GOT3 (cell line): ENCODE results near the gene LMNTD2.

Experiments used
- DNase-seq: peaks from one replicate; lab custom pipeline; 2025; ENCODE audit warnings: mixed read lengths; lab: John Stamatoyannopoulos, UW

Gene LMNTD2

DNA sequence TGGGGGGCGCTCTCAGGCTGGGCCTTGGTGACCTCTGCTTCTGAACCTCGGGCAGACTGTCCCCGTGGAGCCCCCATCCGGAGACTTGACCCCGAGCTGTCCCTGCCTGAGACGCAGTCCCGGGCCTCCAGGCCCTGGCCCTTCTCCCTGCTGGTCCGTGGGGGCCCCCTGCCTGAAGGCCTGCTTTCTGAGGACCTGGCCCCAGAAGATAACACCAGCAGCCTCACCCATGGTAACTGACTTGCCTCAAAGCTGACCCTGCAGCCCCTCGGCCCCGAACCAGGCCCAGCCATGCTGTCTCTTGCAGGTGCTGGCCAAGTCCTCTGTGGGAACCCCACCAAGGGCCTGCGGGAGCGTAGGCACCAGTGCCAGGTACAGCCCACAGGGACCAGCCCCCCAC is 8.9 kb downstream of the LMNTD2 start:
- DNase-seq: no peak

DNA sequence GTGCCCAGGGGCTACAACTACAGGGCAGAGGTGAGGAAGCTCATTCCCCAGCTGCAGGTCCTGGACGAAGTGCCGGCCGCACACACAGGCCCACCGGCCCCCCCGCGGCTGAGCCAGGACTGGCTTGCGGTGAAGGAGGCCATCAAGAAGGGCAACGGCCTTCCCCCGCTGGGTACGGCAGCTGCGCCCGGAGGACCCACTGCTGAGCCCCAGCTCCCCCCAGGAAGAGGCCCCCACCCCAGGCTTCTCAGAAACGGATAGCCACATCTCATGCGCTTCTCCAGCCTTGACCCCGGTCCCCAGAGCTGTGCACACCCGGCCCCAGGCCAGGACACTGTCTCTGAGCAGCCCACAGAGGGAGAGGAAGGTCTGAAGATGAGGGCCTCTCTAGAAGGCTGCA is 9.4 kb downstream of the LMNTD2 start:
- DNase-seq: no peak

DNA sequence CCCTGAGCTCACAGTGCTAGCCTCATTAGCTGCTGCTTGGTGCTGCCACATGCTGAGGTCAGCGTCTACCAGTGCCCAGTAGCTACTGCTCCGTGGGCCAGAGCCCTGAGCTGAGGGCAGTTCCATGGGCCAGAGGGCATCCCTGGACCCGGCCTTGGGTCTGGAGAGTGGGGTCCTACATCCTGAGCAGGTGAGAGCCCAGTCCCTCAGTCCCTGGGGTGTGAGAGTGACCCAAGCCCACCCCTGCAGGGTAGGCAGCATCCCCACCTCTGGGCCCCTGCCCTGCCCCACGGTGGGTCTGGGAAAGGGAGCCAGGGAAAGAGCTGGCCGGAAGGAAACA is 9.8 kb downstream of the LMNTD2 start:
- DNase-seq: no peak

DNA sequence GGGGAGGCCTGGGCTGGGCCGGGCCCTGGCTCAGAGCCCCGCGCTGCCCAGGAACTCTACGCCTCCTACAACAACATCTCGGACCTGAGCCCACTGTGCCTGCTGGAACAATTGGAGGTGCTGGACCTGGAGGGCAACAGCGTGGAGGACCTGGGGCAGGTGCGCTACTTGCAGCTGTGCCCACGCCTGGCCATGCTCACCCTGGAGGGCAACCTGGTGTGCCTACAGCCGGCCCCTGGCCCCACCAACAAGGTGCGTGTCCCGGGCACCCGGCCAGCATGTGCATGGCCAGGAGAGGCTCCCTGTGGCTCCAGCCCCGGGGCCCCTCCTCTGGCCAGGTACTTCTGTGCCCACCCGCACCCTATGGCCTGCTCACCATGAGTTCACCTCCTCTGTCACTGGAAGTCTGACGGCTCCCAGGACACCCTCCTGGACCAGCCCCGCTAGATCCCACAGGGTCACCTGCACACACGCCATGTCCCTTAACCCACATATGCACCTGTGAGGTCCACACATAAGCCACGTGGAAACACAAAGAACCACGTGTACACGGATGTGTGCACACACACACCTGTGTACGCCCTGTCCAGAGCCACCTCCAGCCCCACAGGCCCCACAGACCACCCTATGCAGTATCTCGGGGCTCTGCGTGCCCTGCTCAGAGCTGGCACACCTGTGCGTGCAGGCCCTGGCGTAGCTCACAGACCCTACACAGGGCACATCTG is 10.4 kb downstream of the LMNTD2 start:
- DNase-seq: no peak

DNA sequence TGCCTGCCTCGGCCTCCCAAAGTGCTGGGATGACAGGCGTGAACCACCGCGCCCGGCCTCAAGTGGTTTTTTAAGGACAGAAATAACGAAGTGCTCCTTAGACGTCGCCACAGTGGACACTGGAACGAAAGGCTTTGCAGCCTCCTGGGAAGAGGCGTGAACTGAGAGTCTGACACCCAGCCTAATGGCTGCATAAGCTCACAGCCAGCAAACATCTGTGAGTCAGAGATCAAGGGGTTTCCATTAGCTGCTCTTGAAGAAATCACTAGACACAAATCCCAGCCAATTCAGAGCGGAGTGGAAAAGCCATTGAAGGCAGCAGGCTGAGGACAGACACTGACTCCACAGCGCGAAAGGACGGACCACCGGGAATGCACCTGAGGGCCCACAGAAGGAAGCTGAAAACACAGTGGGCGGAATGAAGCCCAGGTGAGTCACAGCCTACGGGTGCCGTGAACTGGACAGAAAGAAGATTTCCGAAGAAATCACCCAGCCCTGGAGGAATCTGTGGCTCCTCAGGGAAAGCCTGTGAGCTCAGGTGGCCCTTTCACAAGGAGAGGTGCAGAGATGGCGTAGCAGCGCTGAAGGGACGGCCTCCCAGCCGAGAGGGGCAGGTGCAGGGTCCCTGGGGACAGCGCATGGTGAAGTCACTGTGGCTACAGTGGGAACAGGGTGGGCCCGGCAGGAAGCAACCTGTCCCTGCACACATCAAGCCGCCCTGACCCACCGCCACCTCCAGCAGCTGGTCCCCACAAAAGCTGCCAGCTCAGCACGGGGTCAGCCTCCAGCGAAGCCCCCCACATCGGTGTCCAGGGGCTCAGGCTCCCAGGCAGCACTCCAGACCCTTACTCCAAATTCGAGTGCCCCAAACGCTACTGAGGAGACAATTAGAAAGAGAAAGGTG is 11.6 kb downstream of the LMNTD2 start:
- no peak for DNase-seq

DNA sequence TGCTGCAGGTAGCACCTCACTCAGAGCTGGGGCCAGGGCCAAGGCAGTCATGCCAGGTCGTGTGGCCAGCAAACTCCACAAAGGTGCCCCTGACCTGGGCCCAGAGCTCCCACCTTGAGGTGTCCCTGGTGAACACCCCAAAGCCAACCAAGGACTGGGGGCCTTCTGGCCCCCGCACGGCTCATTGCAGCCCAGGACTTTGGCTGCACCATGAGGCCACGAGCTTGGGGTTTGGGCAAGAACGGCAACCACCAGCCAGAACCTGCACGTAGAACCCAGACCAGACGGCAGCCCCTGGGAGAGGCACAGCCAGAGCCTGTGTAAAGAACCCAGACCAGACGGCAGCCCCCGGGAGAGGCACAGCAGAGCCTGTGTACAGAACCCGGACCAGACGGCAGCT is 15.4 kb downstream of the LMNTD2 start:
- DNase-seq: no peak

DNA sequence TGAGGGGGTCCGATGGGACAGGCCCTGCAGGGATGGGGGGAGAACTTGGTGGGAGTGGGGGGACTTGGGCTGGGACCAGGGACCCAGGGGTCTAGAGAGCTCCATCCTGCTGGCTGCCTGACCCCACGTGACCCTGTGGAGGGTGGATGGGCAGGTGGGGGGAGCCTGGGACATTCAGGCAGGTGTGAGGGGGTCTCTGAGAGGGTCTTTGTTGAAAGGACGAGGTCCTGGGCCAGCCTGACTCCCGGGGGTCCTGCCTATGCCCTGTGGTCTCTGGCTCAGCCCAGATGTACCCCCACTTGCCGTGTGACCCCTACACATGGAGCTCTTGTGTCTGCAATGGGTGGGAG is 15.7 kb downstream of the LMNTD2 start:
- no peak for DNase-seq

DNA sequence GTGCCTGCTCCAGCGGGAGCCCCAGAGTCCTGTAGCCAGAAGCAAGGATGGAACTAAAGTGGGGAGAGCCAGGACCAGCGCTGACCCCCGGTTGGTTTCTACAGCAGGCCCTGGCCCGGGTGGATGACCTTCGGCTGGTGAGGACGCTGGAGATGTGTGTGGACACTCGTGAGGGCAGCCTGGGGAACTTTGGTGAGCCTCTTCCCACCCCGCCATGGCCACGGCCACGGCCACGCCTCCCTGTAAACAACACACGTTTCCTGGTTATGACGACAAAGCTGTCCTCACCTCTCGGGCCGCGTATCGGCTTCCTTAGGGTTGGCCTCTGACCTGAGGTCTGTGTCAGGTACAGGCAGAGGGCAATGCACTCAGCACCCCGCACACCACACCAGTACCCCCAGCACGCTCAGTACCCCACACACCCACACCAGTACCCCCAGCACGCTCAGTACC is 19.1 kb downstream of the LMNTD2 start:
- DNase-seq: no peak

DNA sequence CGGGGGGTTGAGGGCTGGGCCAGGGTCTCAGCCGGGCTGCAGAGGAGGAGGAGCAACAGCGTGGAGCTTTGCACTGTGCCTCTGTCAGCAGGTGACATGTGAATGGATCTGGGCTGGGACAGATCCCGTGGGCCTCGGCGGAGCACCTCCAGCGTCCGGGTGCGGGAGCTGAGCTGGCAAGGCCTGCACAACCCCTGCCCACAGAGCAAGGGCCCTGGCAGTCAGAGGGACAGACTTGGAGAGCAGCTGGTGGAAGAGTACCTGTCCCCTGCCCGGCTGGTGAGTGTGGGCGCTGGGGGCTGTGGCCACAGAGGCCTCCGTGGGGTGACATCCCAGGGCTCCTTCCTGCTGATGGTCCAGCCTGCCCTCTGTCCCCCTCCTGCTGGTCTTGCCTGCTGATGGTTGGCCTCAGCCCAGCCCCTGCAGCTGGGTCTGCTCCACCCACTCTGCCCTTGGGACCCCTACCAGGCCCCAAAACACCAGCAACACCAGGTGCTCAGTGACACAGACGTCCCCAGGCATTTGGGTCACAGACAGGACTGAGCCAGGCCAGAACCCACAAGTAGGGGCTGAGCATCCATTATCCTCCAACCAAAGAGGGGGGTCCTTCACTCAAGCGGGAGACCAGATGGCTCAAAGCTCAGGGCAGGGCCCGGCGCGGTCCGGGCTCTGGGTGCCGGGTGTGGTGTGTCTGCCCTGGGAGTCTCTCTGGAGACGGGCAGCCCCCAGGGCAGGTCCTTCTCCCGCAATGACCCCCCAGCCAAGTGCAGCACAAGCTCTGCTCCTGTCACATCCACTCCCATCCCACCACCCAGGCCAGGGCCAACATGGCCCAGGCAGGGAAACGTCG is 19.7 kb downstream of the LMNTD2 start:
- no peak for DNase-seq

DNA sequence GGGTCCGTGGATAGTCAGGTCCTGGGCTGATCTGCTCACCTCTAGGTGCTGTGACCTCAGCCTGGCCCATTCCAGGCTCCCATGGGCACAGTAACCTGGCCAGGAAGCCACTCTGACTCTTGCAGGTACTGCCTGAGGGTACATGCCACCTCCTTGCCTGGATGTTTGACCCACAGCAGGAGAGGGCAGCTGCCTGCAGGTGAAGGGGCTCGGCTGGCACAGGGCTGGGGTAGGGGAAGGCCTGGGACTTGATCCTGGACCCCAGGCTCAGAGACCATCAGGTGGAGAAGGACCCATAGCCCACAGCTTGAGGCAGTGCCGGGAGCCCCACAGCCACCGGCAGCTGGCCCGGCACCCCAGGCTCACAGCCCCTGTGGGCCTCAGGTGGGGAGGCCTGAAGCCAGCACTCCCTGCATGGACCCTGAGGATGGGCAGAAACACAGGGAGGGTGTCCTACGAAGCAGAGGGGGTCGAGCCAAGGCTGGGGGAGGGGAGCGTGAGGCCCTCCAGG is 20.5 kb downstream of the LMNTD2 start:
- DNase-seq: no peak

DNA sequence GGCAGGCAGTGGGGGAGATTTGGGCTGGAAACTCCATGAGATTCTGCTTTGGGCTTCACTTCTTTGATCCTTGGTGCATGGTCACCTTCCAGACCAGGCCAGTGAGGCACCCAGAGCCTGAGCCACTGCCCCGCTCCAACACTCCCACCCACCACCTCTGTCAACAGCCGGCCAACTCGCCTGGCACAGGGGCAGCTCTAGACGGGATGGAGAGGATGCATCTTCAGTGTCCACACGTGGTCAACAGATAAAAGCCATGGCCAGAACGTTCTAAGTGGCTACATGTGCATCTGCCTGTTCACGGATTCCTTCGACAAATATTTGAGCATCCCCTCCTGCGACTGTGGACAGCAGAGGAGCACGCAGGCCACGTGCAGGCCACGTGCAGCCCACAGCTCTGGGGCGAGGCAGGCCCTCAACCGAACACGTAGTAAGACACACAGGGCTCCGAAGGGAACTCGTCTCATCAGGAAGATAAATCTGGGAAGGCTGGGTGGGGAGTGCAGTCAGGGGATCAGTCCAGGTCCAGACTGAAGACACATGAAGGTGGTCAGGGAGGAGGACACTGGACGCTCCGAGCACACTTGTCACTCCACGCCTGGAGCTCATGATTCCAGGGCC is 22.0 kb downstream of the LMNTD2 start:
- no peak for DNase-seq

DNA sequence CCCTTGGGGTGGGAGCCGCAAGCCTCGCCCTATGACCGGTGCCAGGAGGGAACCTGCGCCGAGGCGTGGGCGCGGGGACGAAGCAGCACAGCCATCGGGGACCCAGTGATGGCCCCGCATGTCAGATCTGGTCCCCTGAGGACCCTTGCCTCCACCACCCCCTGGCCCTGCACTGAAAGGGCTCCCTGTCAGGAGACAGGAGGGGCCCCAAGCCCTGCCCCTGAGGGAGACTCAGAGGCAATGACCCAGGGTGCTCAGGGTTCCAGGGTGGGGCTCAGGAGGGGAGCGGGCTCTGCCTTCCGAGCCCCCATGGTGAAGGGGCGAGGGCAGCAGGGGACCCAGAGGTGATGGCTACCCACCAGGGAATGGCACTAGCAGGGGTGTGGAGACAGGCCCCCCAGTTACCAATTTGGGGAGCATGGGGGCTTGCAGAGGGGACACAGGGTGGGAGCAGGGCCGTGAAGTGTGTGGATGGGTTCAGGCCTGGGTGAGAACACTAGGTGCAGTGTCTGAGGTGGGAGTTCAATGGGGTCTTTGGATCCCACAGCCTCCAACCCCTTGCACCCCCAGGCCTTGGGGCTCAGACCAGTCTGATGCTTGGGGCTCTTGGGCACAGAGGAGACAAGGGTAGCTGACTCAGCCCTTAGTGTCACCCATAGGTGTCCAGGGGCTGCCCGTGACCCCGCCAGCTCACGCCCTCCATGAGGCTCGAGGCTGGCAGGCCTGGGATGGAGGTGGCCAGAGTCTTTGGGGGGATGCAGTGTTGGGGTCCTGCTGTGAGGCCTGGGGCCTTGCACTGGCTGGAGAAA is 22.7 kb downstream of the LMNTD2 start:
- DNase-seq: no peak

DNA sequence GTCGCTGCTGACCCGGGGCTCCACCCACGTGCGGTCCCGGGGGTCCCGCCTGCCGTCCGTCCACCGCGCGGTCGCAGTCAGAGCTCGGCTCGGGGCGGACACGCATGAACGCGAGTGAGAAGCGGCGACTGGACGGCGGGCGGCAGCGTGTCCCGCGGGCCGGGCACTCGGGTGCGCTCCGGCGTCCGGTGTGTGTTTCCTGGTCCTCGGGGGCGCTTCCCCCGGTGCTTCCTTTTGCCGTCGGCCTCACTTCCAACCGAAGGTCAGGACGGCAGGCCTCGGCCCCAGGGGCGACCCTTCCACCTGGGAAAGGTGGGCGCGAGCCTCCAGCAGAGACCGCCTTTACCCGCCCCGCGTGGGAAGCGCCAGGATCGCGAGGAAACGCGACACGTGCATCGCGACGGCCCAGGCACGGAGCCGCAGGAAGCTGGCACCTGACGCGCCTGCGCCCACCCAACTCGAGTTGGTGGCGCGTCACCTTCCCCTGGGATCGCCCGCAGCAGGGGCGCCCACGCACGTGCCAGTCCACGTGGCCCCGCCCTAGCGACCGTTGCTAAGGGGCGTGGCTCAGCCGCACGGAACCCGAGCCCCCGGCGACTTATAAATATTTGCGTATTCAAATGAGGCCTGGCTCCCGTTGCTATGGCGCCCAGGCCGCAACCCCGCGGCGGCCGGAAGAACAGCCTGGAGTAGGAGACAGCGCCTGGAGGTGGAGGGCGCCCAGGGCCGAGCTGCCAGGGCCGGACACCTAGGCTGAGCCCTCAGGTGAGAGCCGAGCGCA is 23.5 kb downstream of the LMNTD2 start, which contains the start of gene LRRC56:
TSS of gene LRRC56 (plus strand) at position 687 of the 781 bp plus-strand sequence. CDS start 3,158 bp downstream, outside the sequence.
- no peak for DNase-seq

DNA sequence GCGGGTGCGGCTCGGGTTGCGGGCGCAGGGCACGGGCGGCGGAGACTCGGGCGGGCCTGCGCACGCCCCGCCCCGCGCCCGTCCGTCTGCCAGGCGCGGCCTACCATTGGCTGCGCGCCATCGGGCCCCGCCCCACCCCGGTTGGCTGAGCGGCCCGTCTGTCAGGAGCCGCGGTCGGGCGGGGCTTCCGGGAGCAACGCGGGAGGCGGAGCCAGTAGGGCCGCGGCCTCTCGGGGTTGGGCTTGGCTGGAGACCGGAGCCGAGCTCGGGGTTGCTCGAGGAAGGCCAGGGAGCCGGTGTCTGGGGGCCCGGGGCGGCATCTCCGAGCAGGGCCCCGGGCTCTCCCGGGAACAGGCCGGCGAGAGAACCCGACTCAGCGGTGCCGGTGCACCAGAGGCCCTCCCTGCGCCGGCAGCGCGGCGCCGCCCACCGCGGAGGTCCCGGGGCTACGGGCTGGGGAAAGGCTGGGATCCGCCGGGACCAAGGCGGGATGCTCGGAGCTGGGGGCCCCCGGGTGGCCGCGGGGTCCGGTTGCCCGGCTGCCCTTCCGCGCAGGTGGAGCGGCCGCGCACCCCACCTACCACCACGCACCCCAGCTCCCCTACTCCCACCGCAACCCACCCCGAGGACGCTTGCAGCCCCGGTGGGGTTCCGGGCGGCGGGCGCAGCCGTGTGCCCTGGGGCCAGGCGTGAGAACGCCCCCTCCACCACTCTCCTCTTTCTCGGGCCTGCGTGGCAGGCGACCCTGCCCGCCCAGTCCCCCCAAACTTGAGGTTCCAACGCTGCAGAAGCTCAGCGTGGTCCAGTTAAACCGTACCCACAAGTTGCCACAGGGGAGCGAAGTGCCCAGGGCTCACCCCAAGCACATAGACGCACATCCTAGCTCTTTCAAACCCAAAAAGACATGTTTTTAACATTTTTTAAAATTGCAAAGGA is 24.8 kb downstream of the LMNTD2 start, which contains the start of gene HRAS:
TSS of gene HRAS (minus strand) at position 58 of the 936 bp plus-strand sequence.
- DNase-seq: peak; percentile 60

DNA sequence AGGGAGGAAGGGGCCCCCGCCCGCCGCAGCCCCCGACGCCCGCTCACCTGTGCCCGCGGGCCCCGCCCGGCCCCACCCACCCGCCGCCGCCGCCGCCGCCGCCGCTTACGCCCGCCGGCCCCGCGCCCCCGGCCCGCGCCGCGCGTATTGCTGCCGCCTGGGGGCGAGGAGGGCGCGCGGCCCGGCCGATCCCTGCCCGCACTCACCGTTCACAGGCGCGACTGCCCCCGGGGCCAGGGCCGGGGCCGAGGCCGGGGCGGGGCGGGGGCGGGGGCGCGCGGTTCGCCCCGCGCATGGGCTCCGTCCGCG is 25.4 kb downstream of the LMNTD2 start:
- DNase-seq: no peak

DNA sequence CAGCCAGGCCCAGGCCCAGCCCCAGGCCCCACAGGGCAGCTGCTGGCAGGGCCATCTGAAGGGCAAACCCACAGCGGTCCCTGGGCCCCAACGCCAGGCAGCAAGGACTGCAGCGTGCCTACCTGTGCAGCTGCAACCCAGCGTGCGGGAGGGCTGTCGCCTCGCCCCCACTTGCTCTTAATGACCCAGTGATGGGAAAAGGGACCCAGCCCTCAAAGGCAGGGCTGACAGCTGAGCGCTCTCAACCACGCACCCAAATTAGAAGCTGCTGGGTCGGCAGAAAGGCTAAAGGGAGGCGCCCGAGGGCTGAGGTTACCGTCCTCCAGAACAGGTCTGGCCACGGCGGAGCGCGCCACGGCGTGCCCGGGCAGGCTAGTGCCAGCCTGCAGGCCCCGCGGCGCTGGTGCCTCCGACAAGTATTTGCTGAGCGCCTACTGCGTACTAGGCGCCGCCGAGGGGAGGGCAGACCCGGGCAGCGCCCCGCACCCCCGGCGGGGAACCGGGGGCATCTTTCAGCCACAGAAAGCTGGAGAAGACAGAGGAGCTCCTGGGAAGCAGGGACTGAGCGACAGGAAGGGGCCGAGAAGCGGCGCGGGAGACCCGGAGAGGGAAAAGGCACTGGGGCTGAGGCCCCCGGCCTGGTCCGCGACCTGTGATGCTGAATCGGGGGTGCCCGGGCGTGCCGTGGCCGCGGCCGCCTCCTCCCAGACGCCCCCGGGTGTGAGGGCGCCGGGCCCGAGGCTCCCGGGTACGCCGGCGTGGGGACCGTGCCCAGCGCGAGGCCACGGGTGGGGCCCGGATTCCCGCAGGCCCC is 25.9 kb downstream of the LMNTD2 start:
- no peak for DNase-seq

DNA sequence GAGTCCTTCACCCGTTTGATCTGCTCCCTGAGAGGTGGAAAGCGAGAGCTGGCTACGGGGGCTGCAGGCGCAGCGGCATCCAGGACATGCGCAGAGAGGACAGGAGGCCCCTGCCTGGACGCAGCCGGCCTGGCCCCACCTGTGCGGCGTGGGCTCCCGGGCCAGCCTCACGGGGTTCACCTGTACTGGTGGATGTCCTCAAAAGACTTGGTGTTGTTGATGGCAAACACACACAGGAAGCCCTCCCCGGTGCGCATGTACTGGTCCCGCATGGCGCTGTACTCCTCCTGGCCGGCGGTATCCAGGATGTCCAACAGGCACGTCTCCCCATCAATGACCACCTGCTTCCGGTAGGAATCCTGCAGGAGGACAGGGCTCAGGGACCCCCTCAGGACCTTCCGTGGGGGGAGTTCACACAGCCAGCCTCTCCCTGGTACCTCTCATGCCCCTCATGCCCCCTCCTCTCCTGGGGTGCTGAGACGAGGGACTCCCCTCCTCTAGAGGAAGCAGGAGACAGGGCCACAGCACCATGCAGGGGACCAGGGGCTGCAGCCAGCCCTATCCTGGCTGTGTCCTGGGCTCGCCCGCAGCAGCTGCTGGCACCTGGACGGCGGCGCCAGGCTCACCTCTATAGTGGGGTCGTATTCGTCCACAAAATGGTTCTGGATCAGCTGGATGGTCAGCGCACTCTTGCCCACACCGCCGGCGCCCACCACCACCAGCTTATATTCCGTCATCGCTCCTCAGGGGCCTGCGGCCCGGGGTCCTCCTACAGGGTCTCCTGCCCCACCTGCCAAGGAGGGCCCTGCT is 26.7 kb downstream of the LMNTD2 start:
- DNase-seq: no peak
